GM18498 (cell line): ENCODE data around the gene SNX5.

Experiments
- ATAC-seq: cut with Tn5 transposase; IDR thresholded peaks from one replicate; pipeline ENCODE4 v1.9.1; 2021; ENCODE audit warnings: mild to moderate bottlenecking, moderate library complexity; ENCODE audit not compliant: unreplicated experiment

The SNX5 gene

GRCh38 chr20:17941087-17941825 lies 27.3 kb downstream of the SNX5 start:
- ATAC-seq: no peak

DNA sequence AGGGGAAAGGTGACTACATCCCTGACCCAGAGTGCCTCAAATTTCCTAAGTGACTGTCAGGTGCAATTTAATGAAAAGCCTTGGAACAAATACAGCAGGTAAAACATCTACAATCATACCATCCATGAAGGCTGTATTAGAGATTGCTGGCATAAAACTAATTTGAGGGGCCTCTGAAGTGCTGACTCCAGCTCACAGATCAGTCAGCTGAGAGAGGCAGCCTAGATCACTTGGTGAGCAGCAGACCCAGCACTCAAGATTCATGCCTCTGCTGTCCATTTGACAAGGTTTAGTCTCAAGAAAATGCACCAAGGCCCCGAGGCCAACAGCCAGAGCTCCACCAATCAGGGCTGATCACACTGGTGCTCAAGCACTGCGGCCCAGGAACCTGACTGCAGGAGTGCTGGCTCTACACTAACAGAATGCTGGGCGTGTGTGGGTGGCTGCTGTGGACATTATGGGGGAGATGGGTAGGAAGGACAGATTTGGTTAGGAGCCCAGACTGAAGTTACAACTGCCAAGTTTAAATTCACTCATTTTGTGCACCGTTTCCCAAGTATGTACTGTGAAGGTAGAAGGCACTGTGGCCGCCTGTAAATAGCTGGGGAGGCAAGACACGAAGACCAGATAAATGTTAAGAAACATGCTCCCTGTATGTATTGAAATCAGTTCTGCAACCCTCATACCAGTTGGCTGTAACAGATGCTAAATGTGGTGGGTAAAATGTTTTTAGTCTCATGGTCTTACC lies 28.2 kb downstream of the SNX5 start:
- no peak for ATAC-seq

- ATAC-seq: no peak
Measured at GRCh38 chr20:17939622-17940223, 28.9 kb downstream of the SNX5 start.

DNA sequence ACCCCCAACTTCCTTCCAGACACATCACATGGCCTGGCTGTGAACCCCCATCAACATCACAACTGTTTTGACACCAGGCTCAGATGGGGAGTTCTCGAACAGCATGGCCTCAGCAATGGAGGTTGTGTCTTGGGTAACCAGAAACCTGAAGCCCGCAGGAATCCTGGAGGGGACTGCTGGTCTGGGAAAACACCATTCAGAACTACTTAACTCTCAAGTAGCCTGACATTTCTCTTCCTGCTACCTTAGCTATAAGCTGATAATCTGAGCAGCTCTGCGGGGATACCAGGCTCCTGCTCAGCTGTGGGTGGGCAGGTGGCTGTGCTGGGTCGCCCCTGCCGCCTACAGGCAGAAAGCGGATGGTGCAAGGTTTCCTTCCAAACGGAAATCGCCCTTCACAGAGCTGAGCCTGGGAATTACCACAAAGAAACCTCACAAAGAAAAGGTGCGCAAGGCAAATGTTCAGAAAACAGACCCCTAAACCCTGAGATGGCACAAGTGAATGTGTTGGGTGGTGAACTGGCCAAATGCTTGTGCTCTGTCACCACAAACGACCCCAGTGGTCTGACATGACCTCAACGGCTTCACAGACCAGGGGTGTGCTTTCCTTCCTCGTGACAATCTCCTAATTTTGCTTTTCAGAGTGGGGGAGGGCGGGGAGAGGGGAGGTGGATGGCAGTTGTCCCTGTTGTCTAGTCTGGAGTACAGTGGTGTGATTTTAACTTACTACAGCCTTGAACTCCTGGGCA lies 29.5 kb downstream of the SNX5 start:
- peak; percentile 77 for ATAC-seq

- ATAC-seq: no peak
Measured at GRCh38 chr20:17936761-17937732, 31.5 kb downstream of the SNX5 start.

DNA sequence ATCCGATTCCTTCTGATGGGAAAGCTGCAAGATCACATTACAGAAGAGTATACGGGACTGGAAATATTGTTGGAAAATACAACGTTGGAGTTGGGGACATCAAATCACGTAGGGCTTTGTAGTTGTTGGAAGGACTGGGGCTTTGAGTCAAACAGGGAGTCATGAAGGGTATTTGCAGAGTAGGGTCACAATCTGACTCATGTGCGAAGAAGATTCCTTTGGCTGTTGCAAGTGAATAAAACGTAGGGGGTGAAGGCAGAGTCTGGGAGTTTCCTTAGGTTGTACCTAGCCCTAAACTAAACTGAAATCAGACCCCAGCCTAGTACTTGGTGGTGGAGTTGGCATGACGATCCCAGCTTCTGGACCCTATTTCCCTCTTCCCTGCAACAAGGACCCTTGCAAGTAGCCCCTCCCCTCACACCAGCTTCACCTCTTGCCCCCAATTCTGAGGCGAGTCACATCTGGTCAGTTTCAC lies 32.3 kb downstream of the SNX5 start:
- no peak for ATAC-seq

DNA sequence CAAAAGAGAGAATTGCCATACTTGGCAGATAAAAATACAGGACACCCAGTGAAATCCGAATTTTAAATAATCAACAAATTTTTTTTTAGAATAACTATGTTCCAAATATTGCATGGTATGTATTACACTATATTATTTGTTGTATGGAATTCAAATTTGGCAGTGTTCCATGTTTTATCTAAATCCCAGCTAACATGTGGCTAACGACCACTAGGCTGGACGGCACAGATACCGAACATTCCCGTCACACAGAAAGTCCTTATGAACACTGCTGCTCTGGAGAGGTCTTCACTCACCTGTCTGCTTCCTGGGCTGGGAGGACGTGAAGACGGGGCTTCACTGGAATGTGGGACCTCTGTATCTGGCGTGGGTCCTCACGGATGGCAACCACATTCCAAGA lies 32.8 kb downstream of the SNX5 start:
- ATAC-seq: no peak

GRCh38 chr20:17935186-17935585 lies 33.4 kb downstream of the SNX5 start:
- ATAC-seq: no peak

DNA sequence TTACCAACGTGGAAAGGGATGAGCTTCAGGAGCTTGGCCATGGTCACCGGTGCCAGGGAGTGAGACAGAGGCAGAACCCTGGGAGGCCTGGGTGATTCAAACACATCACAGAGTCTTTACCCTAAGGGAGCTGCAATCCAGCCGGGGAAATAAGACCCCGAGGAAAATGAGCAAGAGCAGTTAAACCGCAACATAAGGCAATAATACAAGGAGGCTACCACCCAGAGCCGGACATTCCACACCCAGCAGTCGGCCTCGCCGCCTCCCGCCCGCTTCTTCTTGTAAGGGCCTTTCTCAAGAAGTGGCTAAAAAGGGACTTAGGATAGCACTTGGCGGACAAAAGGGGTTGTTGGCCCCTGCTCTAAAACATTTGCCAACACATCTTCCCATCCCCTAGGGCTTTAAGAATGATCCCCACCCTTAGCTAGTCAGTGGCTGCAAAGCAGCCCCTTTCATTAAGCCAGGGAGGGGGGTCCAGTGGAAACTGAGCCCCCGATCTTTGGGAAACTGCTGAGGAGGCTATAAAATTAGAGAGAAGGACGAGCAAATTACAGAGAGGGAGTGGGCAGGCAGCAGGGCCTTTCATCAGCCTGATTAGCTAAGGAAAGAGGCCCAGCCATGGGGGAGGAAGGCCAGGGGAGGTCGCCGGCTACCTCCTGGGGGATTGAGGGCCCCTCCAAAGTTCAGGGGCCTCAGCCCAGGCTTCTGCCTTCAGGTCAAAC lies 34.3 kb downstream of the SNX5 start:
- ATAC-seq: no peak

DNA sequence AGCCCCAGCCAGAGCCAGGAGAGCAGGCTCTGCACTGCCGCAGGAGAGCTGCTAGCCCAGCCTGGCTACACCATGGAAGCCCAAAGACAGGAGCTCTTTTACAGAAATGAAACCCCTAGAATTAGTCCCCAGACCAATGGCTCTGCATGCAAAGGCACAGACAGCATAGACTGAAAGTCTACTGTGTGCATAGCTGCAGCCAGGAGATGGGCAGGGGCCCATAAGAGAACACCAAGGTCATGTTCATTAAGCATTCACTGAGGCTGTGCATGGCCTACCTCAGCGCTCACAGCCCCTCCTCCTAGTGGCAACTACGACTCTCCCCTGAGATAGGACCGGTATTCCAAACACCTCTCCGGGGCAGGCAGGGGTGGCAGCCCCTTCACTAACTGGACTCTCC lies 34.9 kb downstream of the SNX5 start:
- peak; percentile 53 for ATAC-seq

- no peak for ATAC-seq
Measured at GRCh38 chr20:17933121-17933520, 35.5 kb downstream of the SNX5 start.

DNA sequence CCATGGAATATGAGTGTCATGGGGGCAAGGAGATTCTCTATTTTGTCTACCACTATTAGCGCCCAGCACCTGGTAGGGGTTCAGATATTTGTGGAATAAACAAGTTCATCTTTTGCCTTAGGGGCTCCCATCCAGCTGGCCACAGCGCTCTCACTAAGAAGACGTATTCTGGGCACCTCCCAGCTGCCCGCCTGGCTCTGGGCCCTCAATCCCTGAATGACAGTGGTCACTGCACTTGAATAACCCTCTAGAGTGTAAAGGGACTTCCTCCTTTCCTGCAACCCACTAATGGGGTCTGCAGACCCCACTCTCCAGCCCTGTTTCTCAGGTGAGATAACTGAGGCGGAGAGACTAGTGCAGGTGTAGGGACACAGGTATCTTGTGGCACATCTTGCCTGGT lies 36.2 kb downstream of the SNX5 start:
- no peak for ATAC-seq

DNA sequence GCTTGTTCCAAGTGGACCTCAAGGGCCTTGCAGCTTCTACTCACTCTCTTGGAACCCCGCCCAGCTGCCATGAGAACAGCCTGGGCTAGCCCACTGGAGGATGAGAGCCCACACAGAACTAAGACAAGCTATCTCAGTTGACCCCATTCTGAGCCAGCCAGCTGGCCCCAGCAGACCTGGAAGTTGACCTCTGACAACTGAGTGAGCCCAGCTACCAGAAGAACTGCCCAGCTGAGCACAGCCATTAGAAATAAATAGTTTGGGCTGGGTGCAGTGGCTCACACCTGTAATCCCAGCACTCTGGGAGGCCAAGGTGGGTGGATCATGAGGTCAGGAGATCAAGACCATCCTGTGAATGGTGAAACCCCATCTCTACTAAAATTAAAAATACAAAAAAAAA lies 37.1 kb downstream of the SNX5 start:
- ATAC-seq: no peak

- no peak for ATAC-seq
Measured at GRCh38 chr20:17928633-17929311, 39.8 kb downstream of the SNX5 start.

DNA sequence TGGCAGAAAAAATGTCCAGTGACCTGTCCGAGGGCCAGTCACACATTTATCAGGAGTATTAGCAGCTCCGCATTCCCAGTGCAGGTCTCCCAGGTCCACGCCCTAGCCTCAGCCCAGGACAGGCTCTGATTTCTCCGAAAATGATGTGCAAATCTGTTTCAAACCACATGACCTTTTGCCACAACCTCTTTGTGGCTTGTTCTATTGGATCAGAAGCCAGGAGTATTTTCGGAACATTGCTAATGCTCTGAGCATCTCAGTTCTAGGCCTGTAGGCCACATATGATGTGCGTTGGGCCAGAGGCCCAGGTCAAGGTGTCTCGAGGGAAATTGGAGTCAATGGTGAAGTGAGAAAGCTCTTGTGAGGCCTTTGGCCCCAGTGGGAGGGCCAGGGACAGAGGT lies 40.4 kb downstream of the SNX5 start:
- no peak for ATAC-seq

GRCh38 chr20:17925940-17926300 lies 42.7 kb downstream of the SNX5 start:
- no peak for ATAC-seq

- ATAC-seq: no peak
Measured at GRCh38 chr20:17925141-17925939, 43.3 kb downstream of the SNX5 start.

DNA sequence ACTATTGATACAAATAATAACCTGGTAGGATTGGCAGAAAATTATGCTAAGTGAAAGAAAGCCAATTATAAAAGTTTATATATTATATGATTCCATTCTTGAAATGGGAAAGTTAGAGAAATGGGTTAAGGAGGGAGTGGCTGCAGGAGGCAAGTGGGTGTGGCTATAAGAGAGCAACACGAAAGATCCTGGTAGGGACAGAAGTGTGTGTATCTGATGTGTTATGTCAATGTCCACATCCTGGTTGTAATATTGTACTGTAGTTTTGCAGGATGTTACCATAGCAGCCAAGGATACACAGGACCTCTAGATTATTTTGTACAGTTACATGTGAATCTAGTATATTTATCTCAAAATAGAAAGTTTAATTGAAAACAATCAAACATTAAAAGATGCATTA lies 46.8 kb downstream of the SNX5 start:
- no peak for ATAC-seq
